Muscle layer of duodenum (tissue), 2 donors: ENCODE data around the gene SPON2.
A peak's percentile ranks its signal among the peaks of the same experiment; 100 is the strongest.

ENCODE experiments used
- H3K27ac ChIP-seq: one replicate; pipeline ENCODE4 v1.7.0; 2013; ENCODE audit warnings: mild to moderate bottlenecking, low read length
- H3K27me3 ChIP-seq: one replicate; pipeline ENCODE4 v1.7.0; 2013; ENCODE audit warnings: low read depth, mild to moderate bottlenecking, control low read depth, low read length
- H3K36me3 ChIP-seq, 2 donors: one replicate each; pipeline ENCODE4 v1.7.0; 2013; ENCODE audit warnings: low read length in 2 of 2, control low read depth in 1 of 2, mild to moderate bottlenecking in 1 of 2; ENCODE audit not compliant: insufficient read depth in 2 of 2, control insufficient read depth in 1 of 2
- H3K4me1 ChIP-seq, 2 donors: one replicate each; pipeline ENCODE4 v1.7.0; 2013; ENCODE audit warnings: low read length in 2 of 2, mild to moderate bottlenecking in 2 of 2, control low read depth in 1 of 2, moderate library complexity in 1 of 2; ENCODE audit not compliant: insufficient read depth in 2 of 2, control insufficient read depth in 1 of 2
- H3K4me3 ChIP-seq, 2 donors: one replicate each; pipeline ENCODE4 v1.7.0; 2013; ENCODE audit warnings: low read length in 2 of 2, low read depth in 1 of 2, mild to moderate bottlenecking in 1 of 2
- H3K9me3 ChIP-seq, 2 donors: one replicate each; pipeline ENCODE4 v1.7.0; 2013; ENCODE audit warnings: low read length in 2 of 2, control low read depth in 1 of 2, mild to moderate bottlenecking in 1 of 2; ENCODE audit not compliant: control insufficient read depth in 1 of 2
- donor health status: healthy.

Gene SPON2

DNA sequence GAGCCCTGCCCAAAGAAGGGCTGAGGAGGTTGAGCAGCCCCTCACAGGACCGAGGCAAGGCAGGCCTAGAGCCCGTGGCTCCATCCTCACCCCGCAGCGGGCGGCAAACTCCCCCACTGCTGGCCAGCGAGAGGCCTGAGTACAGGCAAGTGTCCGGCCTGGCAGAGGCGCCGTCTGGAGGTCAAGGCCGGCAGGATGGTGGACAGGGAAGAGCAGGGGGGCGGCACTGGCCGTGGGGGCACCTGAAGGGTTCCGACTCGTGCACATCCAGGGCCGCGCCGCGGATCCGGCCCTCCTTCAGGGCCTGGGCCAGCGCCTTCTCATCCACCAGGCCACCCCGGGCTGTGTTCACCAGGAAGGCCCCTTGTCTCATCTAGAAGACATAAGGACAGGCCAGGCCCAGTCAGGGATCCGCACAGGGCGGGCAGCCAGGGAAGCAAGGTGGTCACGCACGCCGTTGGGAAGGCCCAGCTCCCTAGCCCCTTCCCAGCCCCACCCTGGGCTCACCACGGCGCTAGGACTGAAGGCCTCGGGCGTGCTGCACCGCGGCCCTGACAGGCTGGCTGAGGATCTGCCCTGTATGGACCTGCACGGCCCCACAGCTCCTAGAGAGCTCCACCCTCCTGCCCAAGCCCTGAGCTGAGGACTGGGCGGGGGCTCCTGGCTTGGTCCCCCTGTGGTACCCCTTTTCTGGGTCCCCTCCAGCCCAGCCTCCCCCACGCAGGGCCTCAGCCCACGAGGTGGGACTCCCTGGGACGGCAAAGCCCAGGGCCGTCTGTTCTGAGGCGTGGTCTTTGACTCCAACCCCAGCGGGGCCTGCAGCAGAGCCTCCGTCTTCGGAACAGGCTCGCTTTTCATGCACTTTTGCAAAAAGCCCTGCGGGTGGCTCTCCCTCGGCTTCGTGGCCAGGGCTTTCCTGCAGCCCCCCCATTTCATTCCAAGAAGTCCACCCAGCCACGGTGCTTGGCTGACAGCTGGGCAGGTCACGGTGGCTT, 42.0 kb upstream of the SPON2 start:
- Histone ChIP-seq H3K4me3 (no peak overlapping the region), H3K9me3 (no peaks in the 10 kb centered on the region), H3K27ac (no peak overlapping the region), H3K4me1 (peaks cover 2 to 52% of the 10 kb centered on the region in 2 donors), H3K36me3 (peaks cover 12 to 53% of the 10 kb centered on the region in 2 donors), H3K27me3 (no peaks in the 10 kb centered on the region)

DNA sequence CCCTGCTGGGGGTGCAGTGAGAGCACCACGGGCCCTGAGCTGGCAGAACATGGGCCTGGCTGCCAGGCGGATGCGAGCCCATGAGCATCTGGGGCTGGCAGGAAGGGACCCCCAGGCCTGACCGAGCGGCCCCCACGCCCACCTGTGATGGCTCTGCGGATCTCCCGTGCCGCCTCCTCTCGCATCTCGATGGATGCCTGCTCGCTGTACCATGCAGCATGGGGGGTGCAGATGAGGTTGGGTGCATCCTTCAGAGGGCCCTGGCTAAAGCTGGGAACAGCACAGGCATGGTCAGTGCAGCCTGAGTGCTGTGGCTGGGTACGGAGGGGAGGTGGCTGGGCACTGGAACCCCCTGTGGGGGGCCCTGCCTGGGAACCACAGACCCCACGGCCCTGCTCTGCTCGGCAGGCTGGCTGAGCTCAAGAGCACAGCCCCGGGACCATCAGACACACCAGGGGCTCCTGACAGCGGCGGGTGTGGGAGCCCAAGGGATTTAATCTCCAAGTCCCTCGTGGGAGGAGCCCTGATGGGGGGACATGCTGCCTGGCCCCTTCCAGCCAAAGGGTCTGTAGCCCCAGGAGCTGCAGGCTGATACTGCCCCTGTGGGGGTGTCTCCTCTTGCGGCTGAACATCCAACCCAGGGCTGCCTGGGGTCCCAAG, 41.1 kb upstream of the SPON2 start:
- Histone ChIP-seq H3K27me3 (no peaks in the 10 kb centered on the region), H3K27ac (no peak overlapping the region), H3K9me3 (no peaks in the 10 kb centered on the region), H3K4me1 (peaks cover 9 to 61% of the 10 kb centered on the region in 2 donors), H3K4me3 (no peak overlapping the region), H3K36me3 (peaks cover 12 to 53% of the 10 kb centered on the region in 2 donors)

DNA sequence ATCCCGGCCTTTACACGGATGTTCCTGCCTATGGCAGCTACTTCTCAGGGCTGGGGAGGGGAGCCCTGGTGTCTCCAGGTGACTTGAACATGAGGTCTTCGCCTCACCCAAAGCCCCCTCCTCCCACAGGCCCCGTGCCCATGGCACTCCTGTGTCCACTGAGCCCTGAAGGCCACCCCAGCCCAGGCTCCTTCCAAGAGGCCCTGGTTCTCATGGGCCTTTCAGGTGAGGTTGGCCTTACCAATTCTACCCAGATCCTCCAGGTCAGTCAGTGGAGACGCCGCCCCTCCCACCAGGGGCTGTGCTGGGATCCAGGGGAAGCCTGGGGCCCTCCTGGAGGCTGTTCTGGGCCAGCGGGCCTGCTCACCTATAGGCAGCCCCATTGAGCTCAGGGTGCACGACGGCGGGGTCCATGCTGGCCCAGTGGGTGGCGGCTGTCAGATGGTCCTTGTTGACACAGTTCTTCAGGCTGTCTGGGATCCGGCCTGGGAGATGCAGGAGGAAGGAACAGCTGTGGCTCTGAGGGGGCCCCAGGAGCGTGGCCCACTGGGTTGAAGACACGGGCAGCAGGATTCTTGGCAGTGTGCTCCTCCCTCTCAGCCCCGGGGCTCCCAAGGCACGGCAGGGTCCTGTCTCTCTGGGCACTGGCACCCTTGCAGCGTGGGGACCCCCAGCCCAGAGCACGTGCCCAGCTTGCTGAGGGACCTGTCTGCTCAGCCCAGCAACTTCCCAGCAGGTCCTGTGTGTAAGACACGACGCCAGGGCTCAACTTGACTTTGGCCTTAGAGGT, 40.4 kb upstream of the SPON2 start:
- H3K9me3 ChIP-seq, result no peaks in the 10 kb centered on the region
- H3K4me3 ChIP-seq, result no peak overlapping the region
- no peak overlapping the region for H3K27ac ChIP-seq
- peaks cover 12 to 53% of the 10 kb centered on the region in 2 donors for H3K36me3 ChIP-seq
- no peaks in the 10 kb centered on the region for H3K27me3 ChIP-seq
- H3K4me1 ChIP-seq, result peaks cover 9 to 68% of the 10 kb centered on the region in 2 donors

- Histone ChIP-seq H3K27me3 (no peaks in the 10 kb centered on the region), H3K27ac (no peak overlapping the region), H3K4me1 (peaks cover 9 to 73% of the 10 kb centered on the region in 2 donors), H3K36me3 (peaks cover 12 to 51% of the 10 kb centered on the region in 2 donors), H3K9me3 (no peaks in the 10 kb centered on the region), H3K4me3 (no peak overlapping the region)
These were observed 39.6 kb upstream of the SPON2 start for GRCh38 chr4:1211891-1212545.

- Histone ChIP-seq H3K36me3 (peaks cover 12 to 45% of the 10 kb centered on the region in 2 donors), H3K9me3 (no peaks in the 10 kb centered on the region), H3K4me1 (peaks cover 9 to 75% of the 10 kb centered on the region in 2 donors), H3K27ac (no peak overlapping the region), H3K4me3 (no peak overlapping the region), H3K27me3 (no peaks in the 10 kb centered on the region)
These were observed 39.0 kb upstream of the SPON2 start for GRCh38 chr4:1211371-1211770.

GRCh38 chr4:1210971-1211370, 38.6 kb upstream of the SPON2 start:
- H3K4me1 ChIP-seq, result peaks cover 9 to 73% of the 10 kb centered on the region in 2 donors
- peaks cover 10 to 42% of the 10 kb centered on the region in 2 donors for H3K36me3 ChIP-seq
- H3K4me3 ChIP-seq, result no peak overlapping the region
- H3K27ac ChIP-seq, result no peak overlapping the region
- H3K27me3 ChIP-seq, result no peaks in the 10 kb centered on the region
- H3K9me3 ChIP-seq, result no peaks in the 10 kb centered on the region

GRCh38 chr4:1210241-1210841, 38.0 kb upstream of the SPON2 start:
- Histone ChIP-seq H3K9me3 (no peaks in the 10 kb centered on the region), H3K4me3 (peak overlapping the region in 1 of 2 donors; percentile 12), H3K27me3 (no peaks in the 10 kb centered on the region), H3K27ac (no peak overlapping the region), H3K4me1 (peaks cover 9 to 67% of the 10 kb centered on the region in 2 donors), H3K36me3 (peaks cover 4 to 36% of the 10 kb centered on the region in 2 donors)

GRCh38 chr4:1209821-1210220, 37.4 kb upstream of the SPON2 start:
- Histone ChIP-seq H3K4me3 (peak overlapping the region in 1 of 2 donors; percentile 12), H3K27ac (peak overlapping the region; percentile 39), H3K4me1 (peaks cover 9 to 62% of the 10 kb centered on the region in 2 donors), H3K9me3 (no peaks in the 10 kb centered on the region), H3K36me3 (peaks cover 0 to 31% of the 10 kb centered on the region in 2 donors), H3K27me3 (no peaks in the 10 kb centered on the region)

- Histone ChIP-seq H3K4me3 (peak overlapping the region in 1 of 2 donors; percentile 12), H3K9me3 (no peaks in the 10 kb centered on the region), H3K27me3 (no peaks in the 10 kb centered on the region), H3K36me3 (peaks cover 0 to 24% of the 10 kb centered on the region in 2 donors), H3K27ac (peak overlapping the region; percentile 39), H3K4me1 (peaks cover 9 to 59% of the 10 kb centered on the region in 2 donors)
These were observed 36.8 kb upstream of the SPON2 start for GRCh38 chr4:1208970-1209704.
